ENCODE results near the gene CDH23. TPM values are rescaled to one million over a fixed set of nuclear protein-coding genes. Genes with fewer than 3 reads are reported as not detected.

CDH23 gene
- total and polyA plus RNA-seq, 10 of the 15 experiments (the other 5 are each of a cell fraction or from before 2014, with no cell fraction given) = 0.09 to 0.40 (median 0.15) TPM; not detected in 1

- H2AFZ ChIP-seq (ENCODE audit: control insufficient read depth, low read depth, low read length) = no peak overlapping the region
- H3K36me3 ChIP-seq (ENCODE audit: control insufficient read depth in 2 of 2, insufficient read depth in 2 of 2, low read length in 1 of 2) = no peaks in the 10 kb centered on the region
- H3K4me3 ChIP-seq = no peak overlapping the region
- WGBS (ENCODE audit: insufficient coverage, insufficient replicate concordance, low lambda C conversion rate, missing lambda C conversion rate) = 7% methylated on average over 8 of the region's 10 CpGs
- no peaks in the 10 kb centered on the region for H3K79me2 ChIP-seq (ENCODE audit: control insufficient read depth, insufficient read depth, low read length)
- H3K9ac ChIP-seq (ENCODE audit: control insufficient read depth, insufficient read depth, low read length) = no peak overlapping the region
- DNase-seq (ENCODE audit: low read depth, low spot score) = no peak
- no peak for FAIRE-seq
- H3K27ac ChIP-seq (ENCODE audit: control insufficient read depth, insufficient read depth) = no peak overlapping the region
- no TSS peak for BruUV-seq (replicated peaks)
- no peaks in the 10 kb centered on the region for H4K20me1 ChIP-seq (ENCODE audit: control insufficient read depth, insufficient read depth)
- H3K9me3 ChIP-seq (replicated peaks; ENCODE audit: control insufficient read depth, insufficient read depth, low read length) = no peaks in the 10 kb centered on the region
- no peaks in the 10 kb centered on the region; the same call in 1 of the 2 replicates for H3K4me1 ChIP-seq (ENCODE audit: control insufficient read depth, insufficient read depth, low read length)
- SMC1A ChIA-PET (ENCODE audit: uncharacterized antibody, unreplicated experiment) = no interaction called here
- in situ Hi-C loops (cut with MboI) = no loop called here
- no peaks in the 10 kb centered on the region for H3K27me3 ChIP-seq (replicated peaks in 1 of 2; ENCODE audit: control insufficient read depth in 2 of 2, insufficient read depth in 2 of 2, low read length in 1 of 2)
- CTCF ChIA-PET = interaction anchor here (3.3 kb wide), 1 partner anchor 18 kb away, joined by 12 read pairs; no protein-coding TSS in a partner anchor
- no peak for ATAC-seq
- intact Hi-C loops (cut with micrococcal nuclease; ENCODE audit: unreplicated experiment) = no loop called here
- no peak overlapping the region for H3K4me2 ChIP-seq (ENCODE audit: control insufficient read depth, insufficient read depth)
- RAD21 ChIA-PET (ENCODE audit: unreplicated experiment) = no interaction called here
- POLR2A ChIA-PET = no interaction called here
- TF ChIP-seq SMAD1 (IDR thresholded peaks at IDR 0.05; ENCODE audit: low read depth, partially characterized antibody) (no peak), KLF5 (IDR thresholded peaks at IDR 0.05; ENCODE audit: partially characterized antibody) (no peak), ATF7 (IDR thresholded peaks at IDR 0.05; ENCODE audit: low read depth) (no peak), ZNF384 (IDR thresholded peaks at IDR 0.05; ENCODE audit: borderline replicate concordance, low read depth, low read length) (no peak), SIX5 (IDR thresholded peaks at IDR 0.05; ENCODE audit: low read depth, low read length, severe bottlenecking) (no peak), ASH2L (IDR thresholded peaks at IDR 0.05; ENCODE audit: borderline replicate concordance, low read depth) (no peak), ATF3 (IDR thresholded peaks at IDR 0.05; ENCODE audit: borderline replicate concordance, extremely low read depth, low read depth, low read length) (no peak), USF2 (IDR thresholded peaks at IDR 0.05; ENCODE audit: borderline replicate concordance, low read depth, low read length) (no peak), ZZZ3 (IDR thresholded peaks at IDR 0.05; ENCODE audit: control insufficient read depth, insufficient read length, low read depth) (no peak), NKRF (conservative IDR thresholded peaks at IDR 0.05) (no peak), SUPT20H (IDR thresholded peaks at IDR 0.05; ENCODE audit: borderline replicate concordance, control insufficient read depth, low read depth, low read length) (no peak), SPI1 (IDR thresholded peaks at IDR 0.05; ENCODE audit: borderline replicate concordance, insufficient read depth, low read depth, low read length) (no peak), CEBPZ (IDR thresholded peaks at IDR 0.05; ENCODE audit: low read depth, low read length) (no peak)
Measured at GRCh38 chr10:71678057-71678805, 281.5 kb downstream of the CDH23 start.

Data from GM12878 (cell line).